ENCODE measurements around the gene CMYA5.
"Not testable (repeated sequence)": the region's sequence is repeated elsewhere in the genome, so short reads cannot be mapped to it uniquely, and the experiment has no call there.

The CMYA5 gene

DNA sequence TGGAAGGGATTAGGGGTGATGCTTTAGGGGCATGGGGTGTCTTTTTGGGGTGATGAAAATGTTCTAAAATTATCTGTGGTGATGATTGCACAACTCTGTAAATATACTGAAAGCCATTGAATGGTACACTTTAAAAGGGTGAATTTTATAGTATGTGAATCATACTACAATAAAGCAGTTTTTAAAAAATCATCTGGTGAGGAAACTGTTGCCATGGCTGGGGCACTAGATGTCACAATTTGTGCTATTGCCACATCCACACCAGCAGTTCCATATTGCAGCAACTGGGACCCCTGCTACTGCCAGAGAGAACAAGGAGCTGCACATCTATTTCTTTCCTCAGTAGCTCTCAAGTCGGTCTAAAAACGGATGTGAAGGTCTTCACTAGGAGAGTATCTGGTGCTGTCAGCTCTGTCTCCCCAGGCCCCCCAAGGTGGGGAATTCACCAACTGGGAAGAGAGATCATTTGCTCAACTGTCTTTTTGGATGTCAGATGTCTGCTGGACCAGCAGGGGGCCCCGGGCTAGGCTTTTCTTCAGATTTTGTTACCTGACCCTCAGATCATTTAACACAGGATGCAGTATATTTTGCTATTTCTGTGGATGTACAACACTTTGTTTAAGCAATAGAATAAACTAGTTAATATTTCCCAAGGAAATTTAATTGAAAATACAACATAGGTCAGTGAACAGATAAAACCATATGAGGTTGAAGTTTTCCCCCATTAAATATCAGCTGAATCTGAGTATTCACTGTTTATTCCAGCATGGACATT is 13.2 kb downstream of the CMYA5 start:
- peak in 1 of 2 donors; percentile 18 for DNase-seq (ENCODE audit: low read depth in 2 of 2)

DNA sequence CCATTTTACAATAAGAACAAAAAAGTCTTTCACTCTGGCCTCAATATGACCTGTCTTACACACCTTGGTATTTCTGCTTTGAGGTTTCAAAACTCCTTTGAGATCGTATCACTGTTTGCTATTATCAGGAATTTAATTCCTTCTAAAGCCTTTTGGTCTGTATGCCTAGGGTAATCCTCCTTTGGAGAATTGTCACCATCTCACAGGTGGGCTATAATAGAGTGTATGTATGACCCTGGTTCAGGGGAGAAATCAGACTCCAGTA is 13.7 kb downstream of the CMYA5 start:
- DNase-seq (ENCODE audit: low read depth in 2 of 2), result no peak

DNA sequence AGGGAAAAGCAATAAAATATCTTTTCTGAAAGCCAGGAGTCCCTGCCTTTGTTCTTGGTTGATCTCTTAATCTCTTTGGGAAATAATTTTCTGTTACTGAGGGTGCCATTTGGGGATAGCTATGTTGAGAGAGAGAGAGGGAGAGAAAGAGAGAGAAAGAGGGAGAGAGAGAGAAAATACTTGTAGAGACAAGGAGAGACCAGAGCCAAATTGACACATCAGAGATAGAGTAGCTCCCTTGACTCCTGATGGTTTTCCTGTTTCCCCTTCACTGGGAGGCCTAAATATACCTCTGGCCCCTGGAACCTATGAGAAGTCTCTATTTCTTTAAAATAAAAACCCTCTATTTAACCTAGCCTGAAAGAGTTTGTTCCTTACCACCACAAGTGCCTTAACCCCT is 14.9 kb downstream of the CMYA5 start:
- no peak for DNase-seq (ENCODE audit: low read depth in 2 of 2)

- DNase-seq (ENCODE audit: low read depth in 2 of 2), result no peak
These were observed 16.0 kb downstream of the CMYA5 start for GRCh38 chr5:79705632-79706031.

- not testable (repeated sequence) for DNase-seq (ENCODE audit: low read depth in 2 of 2)
These were observed 16.7 kb downstream of the CMYA5 start for GRCh38 chr5:79706317-79706716.

DNA sequence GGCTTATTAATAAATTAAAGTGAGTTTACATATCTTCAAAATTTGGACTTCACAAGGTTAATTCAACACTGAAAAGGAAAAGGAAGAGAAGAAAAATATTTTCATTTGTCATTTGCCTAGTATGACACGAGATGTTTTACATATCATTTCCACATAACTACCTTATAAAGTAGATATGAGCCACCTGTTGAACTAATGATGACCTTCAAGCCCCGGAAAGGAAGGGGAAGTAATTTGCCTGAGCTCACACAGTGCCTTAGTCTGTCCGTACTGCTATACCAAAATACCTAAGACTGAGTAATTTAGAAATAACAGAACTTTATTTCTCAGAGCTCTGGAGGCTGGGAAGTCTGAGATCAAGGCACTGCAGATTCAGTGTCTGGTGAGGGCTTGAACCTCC is 17.9 kb downstream of the CMYA5 start:
- no peak for DNase-seq (ENCODE audit: low read depth in 2 of 2)

GRCh38 chr5:79712741-79713140 is 23.1 kb downstream of the CMYA5 start:
- DNase-seq (ENCODE audit: low read depth in 2 of 2), result no peak

GRCh38 chr5:79713727-79714126 is 24.1 kb downstream of the CMYA5 start:
- no peak for DNase-seq (ENCODE audit: low read depth in 2 of 2)

GRCh38 chr5:79716839-79717238 is 27.2 kb downstream of the CMYA5 start:
- DNase-seq (ENCODE audit: low read depth in 2 of 2), result no peak

DNA sequence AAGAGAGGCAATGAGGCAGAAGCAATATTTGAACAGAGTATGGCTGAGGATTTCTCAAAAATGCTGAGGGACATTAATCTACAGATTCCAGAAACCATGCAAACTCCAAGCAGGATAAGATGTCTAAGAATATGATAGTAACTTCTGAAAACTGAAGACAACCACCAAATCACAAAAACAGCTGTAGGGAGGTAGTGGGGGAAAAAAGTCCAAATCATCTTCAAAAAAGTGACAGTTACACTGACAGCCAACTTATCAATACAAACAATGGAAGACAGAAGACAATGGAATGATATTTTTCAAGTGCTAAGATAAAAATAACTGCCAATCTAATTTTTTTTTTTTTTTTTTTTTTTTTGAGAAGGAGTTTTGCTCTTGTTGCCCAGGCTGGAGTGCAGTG is 30.5 kb downstream of the CMYA5 start:
- DNase-seq (ENCODE audit: low read depth in 2 of 2), result no peak

- no peak for DNase-seq (ENCODE audit: low read depth in 2 of 2)
These were observed 38.1 kb downstream of the CMYA5 start for GRCh38 chr5:79727451-79728355.

DNA sequence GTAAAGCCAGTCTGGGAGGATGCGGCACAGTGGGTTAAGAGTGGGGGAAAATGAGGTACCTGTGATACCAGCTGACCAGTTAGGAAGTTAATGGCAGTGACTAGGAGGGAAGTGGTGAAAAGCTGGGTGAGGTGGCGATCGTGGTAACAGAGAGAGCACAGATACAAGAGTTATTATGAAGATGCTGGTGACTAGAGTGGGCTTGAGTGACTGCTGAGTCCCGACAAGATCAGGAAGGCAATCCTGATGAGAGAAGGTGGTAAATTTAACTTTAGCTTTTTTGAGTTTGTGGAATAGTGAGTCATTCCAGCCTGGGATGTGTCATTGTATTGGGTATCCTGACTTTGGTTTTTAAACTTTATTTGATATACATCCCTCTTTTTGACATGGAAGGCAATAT is 38.8 kb downstream of the CMYA5 start:
- DNase-seq (ENCODE audit: low read depth in 2 of 2), result no peak

DNA sequence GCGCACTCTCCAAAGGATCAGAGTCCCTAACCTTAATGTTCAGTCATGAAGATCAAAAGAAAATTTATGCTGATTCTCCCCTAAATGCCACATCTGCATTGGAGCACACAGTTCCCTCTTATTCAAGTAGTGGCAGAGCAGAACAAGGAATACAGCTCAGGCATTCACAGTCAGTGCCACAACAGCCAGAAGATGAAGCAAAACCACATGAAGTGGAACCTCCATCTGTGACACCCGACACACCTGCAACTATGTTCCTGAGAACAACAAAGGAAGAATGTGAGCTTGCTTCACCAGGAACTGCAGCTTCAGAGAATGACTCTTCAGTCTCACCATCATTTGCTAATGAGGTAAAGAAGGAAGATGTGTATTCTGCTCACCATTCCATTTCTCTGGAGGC is 40.0 kb downstream of the CMYA5 start:
- DNase-seq (ENCODE audit: low read depth in 2 of 2), result no peak

DNA sequence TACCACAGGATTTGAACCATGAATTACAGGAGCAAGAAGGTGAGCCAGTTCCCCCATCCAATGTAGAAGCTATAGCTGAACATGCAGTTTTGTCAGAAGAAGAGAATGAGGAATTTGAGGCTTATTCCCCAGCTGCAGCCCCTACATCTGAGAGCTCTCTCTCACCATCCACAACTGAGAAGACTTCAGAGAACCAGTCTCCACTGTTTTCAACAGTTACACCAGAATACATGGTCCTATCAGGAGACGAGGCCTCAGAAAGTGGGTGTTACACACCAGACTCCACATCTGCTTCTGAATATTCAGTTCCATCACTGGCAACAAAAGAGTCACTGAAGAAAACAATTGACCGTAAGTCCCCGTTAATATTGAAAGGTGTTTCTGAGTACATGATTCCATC is 40.9 kb downstream of the CMYA5 start:
- DNase-seq (ENCODE audit: low read depth in 2 of 2), result no peak

GRCh38 chr5:79731775-79732174 is 42.1 kb downstream of the CMYA5 start:
- DNase-seq (ENCODE audit: low read depth in 2 of 2), result no peak

DNA sequence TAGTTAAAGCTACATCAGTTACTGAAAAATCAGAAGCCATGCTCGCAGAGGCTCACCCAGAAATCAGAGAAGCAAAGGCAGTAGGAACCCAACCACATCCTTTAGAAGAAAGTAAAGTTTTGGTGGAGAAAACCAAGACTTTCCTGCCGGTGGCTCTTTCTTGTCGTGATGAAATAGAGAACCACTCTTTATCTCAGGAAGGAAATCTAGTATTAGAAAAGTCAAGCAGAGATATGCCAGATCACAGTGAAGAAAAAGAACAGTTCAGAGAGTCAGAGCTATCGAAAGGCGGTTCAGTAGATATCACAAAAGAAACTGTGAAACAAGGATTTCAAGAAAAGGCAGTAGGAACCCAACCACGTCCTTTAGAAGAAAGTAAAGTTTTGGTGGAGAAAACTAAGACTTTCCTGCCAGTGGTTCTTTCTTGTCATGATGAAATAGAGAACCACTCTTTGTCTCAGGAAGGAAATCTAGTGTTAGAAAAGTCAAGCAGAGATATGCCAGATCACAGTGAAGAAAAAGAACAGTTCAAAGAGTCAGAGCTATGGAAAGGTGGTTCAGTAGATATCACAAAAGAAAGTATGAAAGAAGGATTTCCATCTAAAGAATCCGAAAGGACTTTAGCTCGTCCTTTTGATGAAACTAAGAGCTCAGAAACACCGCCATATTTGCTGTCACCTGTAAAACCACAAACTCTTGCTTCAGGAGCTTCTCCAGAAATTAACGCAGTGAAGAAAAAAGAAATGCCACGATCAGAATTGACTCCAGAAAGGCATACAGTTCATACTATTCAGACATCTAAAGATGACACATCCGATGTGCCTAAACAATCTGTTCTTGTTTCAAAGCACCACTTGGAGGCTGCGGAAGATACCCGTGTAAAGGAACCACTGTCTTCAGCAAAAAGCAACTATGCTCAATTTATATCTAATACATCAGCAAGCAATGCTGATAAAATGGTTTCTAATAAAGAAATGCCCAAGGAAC is 47.2 kb downstream of the CMYA5 start:
- DNase-seq (ENCODE audit: low read depth in 2 of 2), result no peak

GRCh38 chr5:79738349-79738748 is 48.7 kb downstream of the CMYA5 start:
- DNase-seq (ENCODE audit: low read depth in 2 of 2), result no peak

DNA sequence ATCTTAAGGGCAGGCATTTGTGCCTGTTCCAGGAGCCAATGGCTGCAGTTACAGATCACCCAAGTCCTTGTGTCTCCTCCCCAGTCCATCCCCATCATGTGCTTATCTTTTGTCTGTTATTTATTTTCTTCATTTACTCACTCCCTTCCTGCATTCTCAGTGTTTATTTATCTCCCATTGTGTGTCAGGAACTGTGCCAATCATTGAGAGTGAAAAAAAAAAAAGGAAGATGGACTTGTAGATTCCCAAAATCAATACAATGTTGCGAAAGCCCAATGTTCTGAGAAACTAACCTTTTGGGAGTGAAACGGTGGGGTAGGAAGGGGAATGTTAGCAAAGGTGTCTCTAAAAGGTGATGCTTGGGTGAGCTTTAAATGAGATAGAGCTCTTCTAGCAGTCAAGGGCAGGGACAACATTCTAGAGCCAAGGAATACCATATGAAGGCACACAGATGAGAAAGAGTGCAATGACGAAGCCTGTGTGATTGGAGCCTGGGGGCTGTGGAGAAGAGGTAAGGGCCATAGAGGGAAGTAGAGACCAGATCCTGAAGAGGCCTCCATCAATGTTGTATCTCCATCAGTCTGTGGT is 53.0 kb downstream of the CMYA5 start:
- DNase-seq (ENCODE audit: low read depth in 2 of 2), result no peak

DNA sequence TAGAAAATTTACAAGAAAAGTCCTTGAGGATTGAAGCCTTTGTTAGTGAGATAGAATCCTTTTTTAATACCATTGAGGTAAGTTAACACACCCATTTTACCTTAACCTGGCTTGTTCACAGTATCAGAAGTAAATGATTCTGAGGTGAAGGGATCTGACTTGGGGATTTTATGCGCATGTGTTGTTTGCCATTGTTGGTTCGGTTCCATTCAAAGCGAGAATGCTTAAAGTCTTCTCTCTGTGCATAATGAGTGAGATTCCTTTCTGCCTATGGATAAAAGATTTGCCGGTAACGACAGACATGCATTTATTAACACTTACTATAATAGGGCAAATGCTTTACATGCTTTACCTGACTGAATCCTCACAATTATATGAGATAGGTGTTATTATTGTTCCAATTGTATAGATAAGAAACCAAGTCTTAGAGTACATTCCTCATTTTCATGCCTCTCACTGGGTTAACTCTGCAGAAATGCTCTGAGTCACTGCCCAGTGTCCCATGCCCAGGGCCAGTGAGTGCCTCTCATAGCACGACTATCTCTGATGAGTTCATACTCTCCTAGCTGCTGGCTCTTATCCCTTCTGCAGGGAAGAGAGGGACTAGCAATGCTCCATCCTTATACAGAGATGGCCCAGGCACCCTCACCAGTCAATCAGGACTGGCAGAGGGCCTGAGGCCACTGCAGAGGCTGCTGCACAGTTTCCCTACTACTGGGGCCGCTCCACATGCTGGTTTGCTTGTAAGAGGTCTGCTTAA is 54.4 kb downstream of the CMYA5 start:
- DNase-seq (ENCODE audit: low read depth in 2 of 2), result no peak

DNA sequence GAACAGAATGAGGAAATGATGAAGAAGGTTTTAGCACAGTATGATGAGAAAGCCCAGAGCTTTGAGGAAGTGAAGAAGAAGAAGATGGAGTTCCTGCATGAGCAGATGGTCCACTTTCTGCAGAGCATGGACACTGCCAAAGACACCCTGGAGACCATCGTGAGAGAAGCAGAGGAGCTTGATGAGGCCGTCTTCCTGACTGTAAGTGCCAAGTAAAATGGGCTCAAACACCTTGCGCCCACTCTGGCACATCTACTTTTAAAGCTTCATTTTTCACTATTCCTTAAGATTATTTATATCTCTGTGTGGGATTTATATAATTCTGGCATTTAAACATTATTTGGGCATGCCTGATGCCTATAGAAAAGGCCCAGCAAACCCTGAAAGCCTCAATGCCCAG is 55.6 kb downstream of the CMYA5 start:
- no peak for DNase-seq (ENCODE audit: low read depth in 2 of 2)

Data from activated CD4-positive, alpha-beta T cell treated with anti-CD3 and anti-CD28 coated beads for 24 hours (primary cell).